Lower leg skin (tissue), 3 donors: Measurements from ENCODE around the gene SCTR.

Experiments
- POLR2A ChIP-seq, 2 donors: fragments of 450-650 bp; IDR thresholded peaks; one replicate each; pipeline ENCODE4 v1.6.1; 2016 to 2017; ENCODE audit warnings: antibody characterized with exemption in 2 of 2, mild to moderate bottlenecking in 1 of 2, moderate library complexity in 1 of 2
- TF ChIP-seq, protein P1 (sequence below), 3 donors: fragments of 450-650 bp; IDR thresholded peaks; one replicate each; pipeline ENCODE4 v1.5.1; 2016; ENCODE audit warnings: antibody characterized with exemption in 3 of 3, mild to moderate bottlenecking in 3 of 3, moderate library complexity in 2 of 3

DNA sequence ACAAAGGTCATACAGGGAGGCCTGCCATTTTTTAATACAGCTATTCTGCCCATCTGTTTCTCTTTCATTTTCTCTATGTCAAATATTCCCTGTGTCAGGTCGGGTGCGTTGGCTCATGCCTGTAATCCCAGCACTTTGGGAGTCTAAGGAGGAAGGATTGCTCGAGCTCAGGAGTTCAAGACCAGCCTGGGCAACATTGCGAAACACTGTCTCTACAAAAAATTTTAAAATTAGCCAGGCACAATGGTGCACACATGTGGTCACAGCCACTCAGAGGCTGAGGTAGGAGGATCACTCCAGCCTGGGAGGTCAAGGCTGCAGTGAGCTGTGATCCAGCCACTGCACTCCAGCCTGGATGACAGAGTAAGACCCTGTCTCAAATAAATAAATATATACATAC lies 57.9 kb downstream of the SCTR start:
- TF ChIP-seq, protein P1, sequence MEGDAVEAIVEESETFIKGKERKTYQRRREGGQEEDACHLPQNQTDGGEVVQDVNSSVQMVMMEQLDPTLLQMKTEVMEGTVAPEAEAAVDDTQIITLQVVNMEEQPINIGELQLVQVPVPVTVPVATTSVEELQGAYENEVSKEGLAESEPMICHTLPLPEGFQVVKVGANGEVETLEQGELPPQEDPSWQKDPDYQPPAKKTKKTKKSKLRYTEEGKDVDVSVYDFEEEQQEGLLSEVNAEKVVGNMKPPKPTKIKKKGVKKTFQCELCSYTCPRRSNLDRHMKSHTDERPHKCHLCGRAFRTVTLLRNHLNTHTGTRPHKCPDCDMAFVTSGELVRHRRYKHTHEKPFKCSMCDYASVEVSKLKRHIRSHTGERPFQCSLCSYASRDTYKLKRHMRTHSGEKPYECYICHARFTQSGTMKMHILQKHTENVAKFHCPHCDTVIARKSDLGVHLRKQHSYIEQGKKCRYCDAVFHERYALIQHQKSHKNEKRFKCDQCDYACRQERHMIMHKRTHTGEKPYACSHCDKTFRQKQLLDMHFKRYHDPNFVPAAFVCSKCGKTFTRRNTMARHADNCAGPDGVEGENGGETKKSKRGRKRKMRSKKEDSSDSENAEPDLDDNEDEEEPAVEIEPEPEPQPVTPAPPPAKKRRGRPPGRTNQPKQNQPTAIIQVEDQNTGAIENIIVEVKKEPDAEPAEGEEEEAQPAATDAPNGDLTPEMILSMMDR (IDR thresholded peaks at IDR 0.05): no peak
- TF ChIP-seq POLR2A (IDR thresholded peaks at IDR 0.05): no peak
